Activated CD4-positive, alpha-beta T cell treated with anti-CD3 and anti-CD28 coated beads, Interleukin-2, amount 50 U/mL, for 1 hour (primary cell): ENCODE data around the gene LRRC43.
"Not testable (repeated sequence)": the region's sequence is repeated elsewhere in the genome, so short reads cannot be mapped to it uniquely, and the experiment has no call there.

Experiments
- DNase-seq: peaks from one replicate; pipeline ENCODE4 v3.0.0-alpha.2; 2020

The LRRC43 gene

DNA sequence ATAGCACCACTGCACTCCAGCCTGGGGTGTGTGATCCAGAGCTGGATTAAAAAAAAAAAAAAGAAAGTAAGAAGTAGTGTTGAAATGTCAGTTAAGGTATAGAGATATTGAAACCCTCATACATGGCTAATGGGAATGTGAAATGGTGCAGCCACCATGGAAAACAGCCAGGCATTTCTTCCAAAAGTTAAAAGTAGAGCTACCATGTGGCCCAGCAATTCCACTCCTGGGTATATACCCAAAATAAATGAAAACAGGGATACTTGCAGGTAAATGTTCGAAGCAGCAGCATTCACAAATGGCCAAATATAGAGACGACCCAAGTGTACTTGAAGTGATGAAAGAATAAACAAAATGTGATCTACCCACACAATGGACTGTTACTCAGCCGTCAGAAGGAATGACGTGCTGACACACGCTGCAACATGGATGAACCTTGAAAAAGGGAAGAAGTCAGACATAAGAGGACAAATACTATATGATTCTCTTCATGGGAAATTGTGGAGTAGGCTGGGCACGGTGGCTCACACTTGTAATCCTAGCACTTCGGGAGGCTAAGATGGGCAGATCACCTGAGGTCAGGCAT lies 24.1 kb upstream of the LRRC43 start:
- DNase-seq, result no peak

DNA sequence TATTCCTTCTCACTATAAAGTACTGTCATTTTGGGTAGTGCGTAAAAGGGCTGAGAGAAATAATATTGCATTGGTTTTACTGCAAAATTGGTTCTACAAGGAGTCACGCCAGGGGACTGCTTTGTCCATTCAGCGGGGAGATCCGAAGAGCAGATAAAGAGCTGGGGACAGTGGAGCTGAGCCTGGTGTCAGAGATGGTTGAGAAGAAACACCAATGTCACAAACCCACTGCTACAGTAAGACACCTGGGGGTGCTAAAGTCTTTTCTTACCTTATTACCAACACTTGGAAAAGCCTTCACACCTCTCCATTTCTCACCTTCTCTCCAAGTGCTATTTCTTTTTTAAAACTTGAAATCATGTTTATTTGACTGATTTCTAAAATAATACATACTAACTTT lies 23.0 kb upstream of the LRRC43 start:
- DNase-seq, result no peak

DNA sequence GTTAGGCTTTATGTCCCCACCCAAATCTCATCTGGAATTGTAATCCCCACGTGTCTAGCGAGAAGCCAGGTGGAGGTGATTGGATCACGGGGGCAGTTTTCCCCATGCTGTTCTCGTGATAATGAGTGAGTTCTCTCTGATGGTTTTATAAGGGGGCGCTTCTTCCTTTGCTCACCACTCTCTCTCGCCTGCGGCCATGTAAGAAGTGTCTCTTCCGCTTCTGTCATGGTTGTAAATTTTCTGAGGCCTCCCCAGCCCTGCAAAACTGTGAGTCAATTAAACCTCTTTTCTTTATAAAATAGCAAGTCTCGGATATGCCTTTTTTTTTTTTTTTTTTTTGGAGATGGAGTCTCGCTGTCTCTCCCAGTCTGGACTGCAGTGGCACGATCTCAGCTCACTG lies 22.2 kb upstream of the LRRC43 start:
- no peak for DNase-seq

DNA sequence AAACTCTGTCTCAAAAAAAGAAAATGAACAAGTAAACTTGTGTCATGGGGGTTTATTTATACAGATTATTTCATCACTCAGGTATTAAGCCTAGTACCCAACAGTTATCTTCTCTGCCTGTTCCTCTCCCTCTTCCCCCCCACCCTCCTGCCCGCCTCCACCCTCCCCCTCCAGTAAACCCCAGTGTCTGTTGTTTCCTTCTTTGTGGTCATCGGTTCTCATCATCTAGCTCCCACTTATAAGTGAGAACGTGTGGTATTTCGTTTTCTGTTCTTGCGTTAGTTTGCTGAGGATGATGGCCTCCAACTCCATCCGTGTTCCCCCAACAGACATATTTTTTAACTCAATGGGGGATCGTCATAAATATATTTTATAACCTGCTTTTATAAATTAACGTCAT lies 21.2 kb upstream of the LRRC43 start:
- DNase-seq, result no peak

DNA sequence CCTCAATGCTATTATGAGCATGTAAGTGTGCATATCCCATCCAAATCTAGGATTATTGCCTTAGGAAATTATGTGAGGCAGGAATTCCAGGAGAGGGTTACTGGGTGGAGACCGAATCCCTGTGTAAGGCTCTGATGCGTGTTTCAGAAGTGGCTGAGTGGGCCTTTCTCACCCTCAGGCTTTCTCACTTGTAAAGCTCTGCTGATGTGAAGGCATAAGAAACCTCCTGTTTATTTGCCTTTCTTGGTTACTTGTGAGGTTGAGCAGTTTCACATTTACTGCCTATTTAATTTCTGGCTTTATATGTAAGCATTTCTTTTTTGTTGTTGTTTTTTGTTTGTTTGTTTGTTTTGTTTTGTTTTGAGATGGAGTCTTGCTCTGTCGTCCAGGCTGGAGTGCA lies 19.9 kb upstream of the LRRC43 start:
- DNase-seq, result no peak

DNA sequence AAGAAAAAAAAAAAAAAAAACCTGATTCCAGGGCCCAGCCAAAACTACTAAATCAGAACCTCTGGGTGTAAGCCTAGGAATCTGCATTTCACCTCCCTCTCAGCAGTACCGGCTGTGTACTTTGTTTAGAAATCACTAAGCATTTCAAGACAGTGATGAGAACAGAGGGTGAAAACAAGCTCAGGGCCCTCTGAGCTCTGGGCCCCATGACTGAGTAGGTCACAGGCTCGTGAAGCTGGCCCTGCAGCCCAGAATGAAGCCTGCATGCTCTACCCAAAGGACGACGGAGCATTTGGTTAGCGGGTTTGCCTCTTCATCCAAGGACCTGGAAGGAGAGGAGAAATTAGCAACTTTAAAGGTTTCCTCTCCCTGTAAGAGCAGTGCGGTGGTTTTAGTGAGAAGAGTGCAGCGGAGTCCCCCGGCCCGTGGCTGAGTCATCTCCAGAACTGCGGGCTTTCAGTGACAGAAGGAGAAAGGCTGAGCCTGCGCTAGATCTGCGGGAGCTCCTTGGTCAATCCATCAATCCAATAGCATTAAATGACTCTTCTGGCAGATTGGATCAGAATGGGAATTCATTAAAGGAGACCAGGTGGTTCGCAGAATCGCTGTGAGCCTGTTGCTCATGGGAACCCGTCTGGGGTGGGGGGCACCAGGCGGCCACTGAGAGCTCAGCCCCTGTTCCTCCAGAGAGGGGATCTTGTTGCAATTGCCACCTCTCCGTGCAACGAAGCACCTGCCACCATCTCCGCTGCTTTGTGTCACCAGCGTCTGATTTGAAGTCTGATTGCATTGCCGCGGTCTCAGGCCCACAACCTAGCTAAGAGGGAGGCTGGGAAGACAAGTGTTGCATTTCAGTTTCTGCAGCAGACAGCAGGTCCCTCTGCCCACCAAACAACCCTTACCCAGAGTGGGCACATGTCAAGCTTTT lies 16.2 kb upstream of the LRRC43 start:
- no peak for DNase-seq

DNA sequence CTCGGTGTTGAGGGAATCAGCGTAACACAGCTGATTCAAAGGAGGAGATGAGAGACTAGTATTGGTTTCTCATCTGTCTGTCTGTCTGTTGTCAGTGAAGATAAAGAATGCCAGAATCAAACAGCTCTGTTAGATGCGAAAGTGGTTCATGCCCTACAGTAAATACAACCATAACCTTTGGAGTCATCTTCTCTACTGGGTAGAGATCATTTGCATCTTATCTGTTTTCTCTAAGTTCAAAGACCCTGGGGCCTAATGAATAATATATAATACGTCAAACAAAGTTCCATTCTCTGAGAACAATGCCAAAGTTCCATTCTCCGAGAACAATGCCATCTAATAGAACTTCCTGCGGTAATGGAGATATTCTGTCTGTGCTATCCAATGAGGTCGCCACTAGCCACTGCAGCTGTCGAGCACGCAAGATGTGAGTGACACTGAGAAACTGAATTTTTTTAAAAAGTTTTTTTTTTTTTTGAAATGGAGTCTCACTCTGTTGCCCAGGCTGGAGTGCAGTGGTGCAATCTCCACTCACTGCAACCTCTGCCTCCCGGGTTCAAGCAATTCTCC lies 15.5 kb upstream of the LRRC43 start:
- no peak for DNase-seq

DNA sequence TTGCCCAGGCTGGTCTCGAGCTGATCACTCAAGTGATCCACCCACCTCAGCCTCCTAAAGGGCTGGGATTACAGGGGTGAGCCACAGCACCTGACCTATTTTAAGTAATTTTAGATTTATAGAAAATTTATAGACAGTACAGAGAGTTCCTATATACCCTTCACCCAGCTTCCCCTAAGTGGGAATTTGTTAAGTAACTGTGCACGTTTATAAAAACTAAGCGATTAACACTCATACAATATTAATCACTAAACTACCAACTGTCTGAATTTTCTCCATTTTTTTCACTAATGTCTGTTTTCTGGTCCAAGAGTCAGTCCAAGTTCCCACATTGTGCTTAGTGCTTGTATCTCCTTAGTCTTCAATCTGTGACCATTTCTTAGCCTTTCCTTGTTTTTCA lies 14.4 kb upstream of the LRRC43 start:
- DNase-seq, result no peak

DNA sequence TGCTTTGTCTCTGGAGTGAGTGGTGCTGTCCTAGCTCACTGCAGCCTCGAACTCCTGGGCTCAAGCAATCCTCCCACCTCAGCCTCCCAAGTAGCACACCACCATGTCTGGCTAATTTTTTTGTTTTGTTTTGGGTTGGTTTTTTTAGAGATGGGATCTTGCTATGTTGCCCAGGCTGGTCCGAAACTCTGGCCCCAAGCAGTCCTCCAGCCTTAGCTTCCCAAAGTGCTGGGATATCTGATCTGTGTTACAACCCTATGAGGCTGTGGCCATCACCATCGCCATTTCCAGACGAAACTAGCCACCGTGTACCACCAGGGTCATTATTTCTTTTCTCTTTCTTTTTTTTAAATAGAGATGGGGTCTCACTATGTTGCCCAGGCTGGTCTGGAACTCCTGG lies 11.5 kb upstream of the LRRC43 start:
- DNase-seq, result no peak

DNA sequence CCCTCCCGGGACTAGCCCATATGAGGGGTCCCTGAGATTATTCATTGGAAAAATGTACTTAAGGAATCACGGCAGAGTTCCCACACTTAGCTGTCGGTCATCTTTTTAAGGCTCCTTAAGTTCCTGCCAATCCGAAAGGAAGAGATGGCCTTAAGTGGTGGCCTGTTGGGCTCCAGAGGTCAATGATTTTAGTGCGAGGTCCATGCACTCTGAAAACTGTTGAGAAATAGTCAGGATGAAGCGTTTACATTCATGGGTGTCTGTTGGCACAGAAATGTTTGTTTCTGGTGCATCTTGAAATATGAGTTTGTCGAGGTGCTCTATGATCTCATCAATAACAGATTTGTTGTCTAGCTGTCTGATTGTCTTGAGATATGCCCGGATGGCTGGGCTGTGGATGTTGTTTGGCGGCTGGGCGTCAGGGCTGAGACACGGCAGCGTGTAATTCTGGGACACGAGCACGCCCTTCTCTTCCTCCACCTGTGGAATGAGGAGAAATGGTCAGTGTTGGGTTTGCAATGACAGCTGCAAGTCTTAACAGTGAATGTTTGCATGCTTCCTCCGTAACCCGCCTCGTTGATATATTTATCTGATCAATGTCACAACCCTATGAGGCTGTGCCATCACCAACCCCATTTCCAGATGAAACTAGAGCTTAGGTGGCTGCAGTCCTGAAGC lies 10.5 kb upstream of the LRRC43 start:
- DNase-seq, result no peak

DNA sequence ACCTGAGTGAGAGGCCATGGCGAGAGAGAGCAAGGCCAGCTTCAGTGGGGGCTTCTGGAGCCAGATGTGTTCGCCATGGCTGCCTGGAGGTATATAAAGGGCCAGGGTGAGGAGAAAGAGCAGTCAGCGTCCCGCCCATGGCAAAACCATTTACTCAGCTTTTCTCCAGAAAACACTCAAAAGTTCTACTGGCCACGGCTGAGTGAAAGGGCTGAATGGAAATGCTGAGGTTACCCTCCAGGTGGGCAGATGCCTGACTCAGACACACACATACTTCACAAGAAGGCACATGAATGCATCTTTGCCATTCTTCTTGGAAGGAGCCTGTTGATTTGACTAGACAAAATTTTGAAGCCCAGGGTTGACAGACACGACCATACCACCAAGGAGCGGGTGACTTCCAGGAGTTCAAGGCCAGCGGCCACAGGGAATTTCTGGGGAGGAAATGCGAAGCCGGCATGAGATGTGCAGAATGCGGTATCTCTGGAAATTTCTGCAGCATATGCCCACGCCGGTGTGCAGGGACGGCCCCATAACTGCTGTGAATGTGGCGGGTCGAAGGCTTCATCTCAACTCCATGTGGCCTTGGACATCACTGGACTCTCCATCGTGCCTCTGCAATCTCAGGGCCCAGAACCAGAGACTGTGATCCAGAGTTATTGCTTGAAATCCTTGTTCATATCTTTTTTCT lies 8.6 kb upstream of the LRRC43 start, which contains the start of gene IL31:
IL31 (minus strand) TSS at position 67 of the 691 bp plus-strand sequence; CDS start at position 18, 49 bp downstream.
- DNase-seq, result no peak

DNA sequence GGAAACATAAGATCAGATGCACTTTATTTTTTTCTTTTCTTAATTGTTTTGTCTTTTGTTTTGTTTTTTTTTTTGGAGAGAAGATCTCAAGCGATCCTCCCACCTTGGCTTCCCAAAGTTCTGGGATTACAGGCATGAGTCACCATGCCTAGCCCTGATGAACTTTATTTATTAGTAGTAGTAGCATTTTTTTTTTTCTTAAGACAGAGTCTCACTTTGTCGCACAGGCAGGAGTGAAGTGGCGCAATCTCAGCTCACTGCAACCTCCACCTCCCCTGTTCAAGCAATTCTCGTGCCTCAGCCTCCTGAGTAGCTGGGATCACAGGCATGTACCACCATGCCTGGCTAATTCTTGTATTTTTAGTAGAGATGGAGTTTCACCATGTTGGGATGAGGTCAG lies 6.5 kb upstream of the LRRC43 start:
- DNase-seq, result not testable (repeated sequence)

DNA sequence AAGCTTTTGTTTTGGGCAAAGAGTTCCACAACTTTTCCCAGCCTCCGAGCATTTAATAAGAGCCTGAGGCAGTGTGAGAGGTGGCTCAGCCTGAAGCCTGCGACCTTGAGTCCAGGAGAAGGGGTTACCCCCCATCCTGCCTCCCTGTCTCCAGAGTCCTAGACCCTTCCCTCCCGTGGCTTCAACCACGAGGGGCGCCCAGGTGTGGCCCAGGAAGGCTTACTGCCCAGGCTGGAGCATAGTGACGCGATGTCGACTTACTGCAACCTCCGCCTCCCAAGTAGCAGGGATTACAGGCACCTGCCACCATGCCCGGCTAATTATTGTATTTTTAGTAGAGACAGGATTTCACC lies 641 bp downstream of the LRRC43 start:
- DNase-seq, result no peak

DNA sequence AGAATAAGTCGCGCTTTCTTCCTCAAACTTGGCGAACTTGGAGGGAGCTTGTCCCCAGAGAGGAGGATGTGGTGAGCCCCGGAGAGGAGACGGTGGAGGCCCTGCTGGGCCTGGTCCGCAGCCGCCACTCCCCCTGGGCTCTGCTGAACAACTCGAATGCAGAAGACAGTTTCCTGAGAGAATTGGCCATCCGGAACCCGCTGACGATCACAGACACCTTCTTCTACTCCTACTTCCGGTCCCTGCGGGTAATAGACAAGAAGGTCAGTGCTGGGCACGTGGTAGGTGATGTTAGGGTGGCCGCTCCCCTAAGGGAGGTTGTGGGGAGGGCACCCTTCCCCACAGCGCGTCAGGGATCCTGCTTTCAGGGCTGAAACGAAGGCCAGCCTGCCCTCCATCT lies 1.6 kb downstream of the LRRC43 start:
- DNase-seq, result no peak

DNA sequence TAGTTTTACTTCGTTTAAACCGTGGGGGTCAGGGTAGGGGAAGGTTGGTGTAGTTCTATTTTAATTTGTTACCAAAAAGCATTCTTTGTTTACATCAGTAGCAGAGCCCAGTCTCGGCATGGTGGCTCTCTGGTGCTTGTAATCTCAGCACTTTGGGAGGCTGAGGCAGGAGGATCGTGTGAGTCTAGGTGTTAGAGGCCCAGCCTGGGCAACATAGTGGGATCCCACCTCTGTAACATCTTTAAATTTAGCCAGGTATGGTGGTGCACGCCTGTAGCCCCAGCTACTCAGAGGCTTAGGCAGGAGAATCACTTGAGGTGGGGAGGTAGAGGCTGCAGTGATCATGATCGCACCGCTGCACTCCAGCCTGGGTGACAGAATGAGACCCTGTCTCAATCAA lies 2.2 kb downstream of the LRRC43 start:
- no peak for DNase-seq

DNA sequence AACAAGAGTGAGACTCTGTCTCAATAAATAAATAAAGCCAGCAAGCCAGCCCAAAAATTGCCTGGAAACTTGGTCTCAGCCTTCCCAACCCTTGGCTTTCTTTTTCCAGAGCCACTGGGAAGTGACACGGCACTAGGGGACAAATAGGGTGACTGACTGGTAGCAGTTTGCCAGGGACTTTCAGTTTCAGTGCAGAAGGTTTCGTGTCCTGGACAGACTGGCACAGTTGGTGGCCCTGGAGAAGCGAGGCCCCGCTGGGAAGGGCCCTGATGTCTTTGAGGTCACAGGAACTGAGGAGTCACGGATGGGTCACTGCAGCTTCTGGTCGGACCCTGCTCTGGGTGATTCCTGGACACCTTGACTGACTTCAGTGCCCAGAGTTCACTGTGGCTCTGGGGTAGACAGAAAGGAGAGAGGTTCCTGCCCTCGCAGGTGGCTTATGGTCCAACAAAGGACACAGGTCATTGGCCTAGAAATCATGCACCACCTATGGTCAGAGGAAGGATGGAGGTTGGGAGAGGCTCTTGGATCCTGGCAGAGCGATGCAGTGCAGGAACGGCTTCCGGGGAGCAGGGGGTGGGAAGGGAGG lies 2.7 kb downstream of the LRRC43 start:
- no peak for DNase-seq

DNA sequence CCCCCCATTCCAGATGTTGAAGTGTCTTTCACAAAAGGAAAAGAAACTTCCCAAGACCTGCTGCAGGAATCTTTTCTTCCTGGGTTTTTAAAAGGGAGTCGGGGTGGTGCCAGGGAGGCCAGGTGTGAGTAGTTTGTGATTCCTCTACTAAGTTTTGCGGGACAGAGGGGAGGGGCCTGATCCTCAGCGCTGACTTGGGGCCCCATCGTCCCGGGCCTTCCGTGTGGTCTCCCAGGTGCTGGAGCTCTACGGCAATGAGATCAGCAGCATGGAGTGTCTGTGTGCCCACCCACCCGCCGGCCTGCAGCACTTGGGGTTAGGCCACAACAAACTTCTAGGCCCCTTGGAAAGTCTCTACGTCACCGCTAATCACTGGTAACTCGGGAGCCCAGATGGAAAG lies 4.5 kb downstream of the LRRC43 start:
- no peak for DNase-seq

DNA sequence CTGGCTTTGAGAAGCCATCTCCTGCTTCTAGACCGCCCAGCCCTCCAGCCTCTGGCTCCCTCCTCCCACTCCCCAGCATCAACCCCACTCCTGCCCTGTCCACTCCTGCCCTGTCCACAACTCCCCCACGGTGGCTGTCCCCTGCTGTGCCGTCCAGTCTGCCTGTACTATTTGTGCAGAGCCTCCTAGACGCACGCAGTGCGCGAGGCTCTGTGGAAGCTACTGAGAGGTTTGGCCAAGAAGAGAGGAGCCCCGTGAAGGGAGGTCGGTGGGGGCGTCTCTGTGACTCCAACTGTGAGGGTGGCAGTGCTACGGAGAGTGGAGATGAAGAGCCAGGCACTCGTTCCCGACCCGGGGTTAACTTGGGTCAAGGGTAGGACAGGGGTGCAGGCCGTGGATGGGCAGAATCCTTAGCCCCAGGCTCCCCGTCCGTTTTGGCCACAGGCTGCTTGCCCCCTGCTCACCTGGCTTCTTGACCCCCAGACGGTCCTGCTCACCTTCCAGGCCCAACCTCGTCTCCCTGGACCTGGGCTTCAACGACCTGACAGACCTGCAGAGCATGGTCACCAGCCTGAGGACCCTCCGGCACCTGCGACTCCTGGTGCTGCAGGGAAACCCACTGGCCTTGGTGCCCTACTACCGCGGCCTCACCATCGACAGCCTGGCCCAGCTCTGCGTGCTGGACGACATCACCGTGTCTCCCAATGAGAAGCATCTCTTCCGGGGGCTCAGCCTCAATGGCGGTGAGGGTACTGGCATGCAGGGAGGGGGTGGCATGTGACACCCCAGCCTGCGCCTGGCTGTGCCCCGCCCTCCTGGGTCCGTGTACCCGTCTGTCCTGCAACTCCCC lies 6.9 kb downstream of the LRRC43 start:
- DNase-seq, result no peak

DNA sequence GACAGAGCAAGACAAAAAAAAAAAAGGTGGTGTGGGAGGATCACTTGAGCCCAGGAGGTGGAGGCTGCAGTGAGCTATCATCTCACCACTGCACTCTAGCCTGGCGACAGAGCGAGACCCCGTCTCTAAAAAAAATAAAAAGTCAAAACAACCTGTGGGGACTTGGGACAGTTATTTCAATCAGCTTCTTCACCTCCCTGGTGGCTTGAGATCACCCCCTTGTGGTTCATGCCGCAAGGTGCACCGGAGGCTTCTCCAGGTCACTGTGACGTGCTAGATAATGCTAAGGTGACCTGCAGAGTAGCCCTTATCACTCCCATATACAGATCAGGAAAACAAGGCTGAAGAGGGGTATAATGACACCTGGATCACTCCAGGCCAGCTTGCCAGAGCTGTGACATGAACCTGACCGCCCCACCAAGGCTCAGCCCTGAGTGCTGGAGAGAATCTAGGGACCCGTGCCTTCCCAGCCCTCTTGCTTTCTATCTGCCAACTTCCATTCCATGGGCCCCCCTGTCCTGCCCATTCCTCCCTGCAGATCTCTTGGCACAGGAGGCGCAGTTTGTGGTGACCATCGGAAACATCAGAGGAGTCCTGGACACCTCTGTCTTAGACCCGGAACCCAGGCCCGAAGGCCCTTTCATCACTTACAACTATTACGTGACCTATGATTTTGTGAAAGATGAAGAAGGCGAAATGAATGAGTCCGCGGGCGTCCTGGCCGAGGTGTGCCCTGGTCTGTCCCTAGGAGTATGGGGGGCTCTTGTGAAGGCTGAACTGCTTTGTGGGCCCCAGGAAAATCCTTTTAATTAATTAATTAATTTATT lies 8.1 kb downstream of the LRRC43 start:
- peak; percentile 63 for DNase-seq

DNA sequence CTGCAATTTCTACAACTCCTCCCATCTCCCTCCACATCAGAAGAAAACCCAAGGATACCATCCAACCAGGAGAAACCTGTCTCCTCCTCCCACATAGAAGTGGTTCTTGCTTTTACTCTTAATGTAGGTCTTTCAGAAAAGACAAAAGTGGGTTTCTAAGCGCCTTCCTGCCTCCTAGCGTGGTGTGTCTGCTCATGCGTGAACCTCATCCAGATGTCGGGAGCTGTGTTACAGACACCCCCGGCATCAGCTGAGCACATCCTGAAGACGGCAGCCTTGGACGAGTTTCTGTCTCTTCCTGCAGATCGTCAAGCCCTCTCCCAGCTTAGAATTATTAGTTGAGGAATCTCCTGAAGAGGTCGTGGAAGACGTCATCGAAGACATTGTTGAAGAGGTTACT lies 9.5 kb downstream of the LRRC43 start:
- DNase-seq, result no peak

DNA sequence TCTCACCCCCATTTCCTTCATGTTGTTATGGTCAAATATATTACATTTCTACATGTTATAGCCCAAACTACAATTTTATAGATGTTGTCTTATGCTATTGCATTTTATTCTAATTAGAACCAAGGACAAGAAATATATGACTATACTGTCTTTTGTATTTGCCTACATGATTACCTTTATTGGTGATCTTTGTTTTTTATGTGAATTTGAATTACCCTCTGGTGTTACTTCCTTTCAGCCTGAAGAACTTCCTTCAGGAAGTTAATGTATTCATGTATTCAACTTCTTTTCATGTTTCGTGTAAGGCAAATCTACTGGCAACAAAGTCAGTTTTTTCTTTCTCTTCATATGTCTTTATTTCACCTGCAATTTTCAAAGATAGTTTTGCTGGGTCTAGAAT lies 11.9 kb downstream of the LRRC43 start:
- DNase-seq, result no peak
